ENCODE data around the gene ABHD11. TPM values are rescaled to one million over a fixed set of nuclear protein-coding genes. Genes with fewer than 3 reads are reported as not detected.
A peak's percentile ranks its signal among the peaks of the same experiment; 100 is the strongest.

The ABHD11 gene
- total and polyA plus RNA-seq, 2 experiments from 2014 or later: 18.1 to 20.8 TPM

GRCh38 chr7:73770002-73770859 lies 31.6 kb upstream of the ABHD11 start, which contains the start of gene CLDN3:
Gene CLDN3, minus strand, starts transcription at chr7:73770270. Its CDS starts 221 bp downstream, at chr7:73770049.
- Histone ChIP-seq H2AFZ (no peak within 1 kb of the TSS), H3K9me2 (ENCODE audit: insufficient read depth) (no peaks in the 10 kb centered on the region), H3K4me1 (ENCODE audit: insufficient read depth) (no peaks in the 10 kb centered on the region), H3K27ac (no peak within 1 kb of the TSS), H3K36me3 (ENCODE audit: low read depth) (no peaks in the 10 kb centered on the region), H3K79me2 (ENCODE audit: insufficient read depth) (no peaks in the 10 kb centered on the region), H3K9me3 (ENCODE audit: low read depth) (no peaks in the 10 kb centered on the region), H3K9ac (no peak within 1 kb of the TSS), H3K27me3 (replicated peaks; ENCODE audit: insufficient read depth) (peaks cover 18% of the 10 kb centered on the region), H3K4me3 (peak within 1 kb of the TSS; percentile 35; the same call in 1 of the 2 replicates), H4K20me1 (ENCODE audit: insufficient read depth) (no peaks in the 10 kb centered on the region), H3F3A (ENCODE audit: insufficient read depth) (no peaks in the 10 kb centered on the region), H3K4me2 (ENCODE audit: unreplicated experiment) (no peak within 1 kb of the TSS)
- TF ChIP-seq EZH2phosphoT487 (IDR thresholded peaks at IDR 0.05; ENCODE audit: insufficient read depth, low read depth) (no peak), EZH2 (IDR thresholded peaks at IDR 0.05; ENCODE audit: insufficient read depth, poor library complexity, severe bottlenecking) (peak; percentile 49)
- in situ Hi-C loops (cut with MboI): no loop called here
- peak; percentile 40 for DNase-seq
- 3% methylated on average over 47 to 52 of the region's 82 CpGs for WGBS, 2 experiments (ENCODE audit: low coverage in 1 of 2, low lambda C conversion rate in 2 of 2, missing lambda C conversion rate in 2 of 2)

- Histone ChIP-seq H3K4me3 (no peak overlapping the region), H3K4me1 (ENCODE audit: insufficient read depth) (no peaks in the 10 kb centered on the region), H3K4me2 (ENCODE audit: unreplicated experiment) (no peak overlapping the region), H3K27me3 (replicated peaks; ENCODE audit: insufficient read depth) (peaks cover 18% of the 10 kb centered on the region), H3K27ac (no peak overlapping the region), H3F3A (ENCODE audit: insufficient read depth) (no peaks in the 10 kb centered on the region), H3K36me3 (ENCODE audit: low read depth) (no peaks in the 10 kb centered on the region), H3K79me2 (ENCODE audit: insufficient read depth) (no peaks in the 10 kb centered on the region), H2AFZ (no peak overlapping the region), H3K9me2 (ENCODE audit: insufficient read depth) (no peaks in the 10 kb centered on the region), H3K9ac (no peak overlapping the region), H4K20me1 (ENCODE audit: insufficient read depth) (no peaks in the 10 kb centered on the region), H3K9me3 (ENCODE audit: low read depth) (no peaks in the 10 kb centered on the region)
- WGBS, 2 experiments (ENCODE audit: low coverage in 1 of 2, low lambda C conversion rate in 2 of 2, missing lambda C conversion rate in 2 of 2): 8 to 14% methylated on average over 34 to 47 of the region's 49 CpGs
- TF ChIP-seq EZH2phosphoT487 (IDR thresholded peaks at IDR 0.05; ENCODE audit: insufficient read depth, low read depth) (no peak), EZH2 (IDR thresholded peaks at IDR 0.05; ENCODE audit: insufficient read depth, poor library complexity, severe bottlenecking) (no peak)
- DNase-seq: no peak
- in situ Hi-C loops (cut with MboI): no loop called here
These were observed 30.9 kb upstream of the ABHD11 start for GRCh38 chr7:73769481-73770001.

- 26 to 27% methylated on average over 43 to 50 of the region's 53 CpGs for whole genome bisulfite sequencing, 2 experiments (ENCODE audit: low coverage in 1 of 2, low lambda C conversion rate in 2 of 2, missing lambda C conversion rate in 2 of 2)
- no peak overlapping the region for H3K27ac ChIP-seq
- no peaks in the 10 kb centered on the region for H3F3A ChIP-seq (ENCODE audit: insufficient read depth)
- peaks cover 18% of the 10 kb centered on the region for H3K27me3 ChIP-seq (replicated peaks; ENCODE audit: insufficient read depth)
- no peaks in the 10 kb centered on the region for H3K9me2 ChIP-seq (ENCODE audit: insufficient read depth)
- H3K79me2 ChIP-seq (ENCODE audit: insufficient read depth): no peaks in the 10 kb centered on the region
- H3K4me1 ChIP-seq (ENCODE audit: insufficient read depth): no peaks in the 10 kb centered on the region
- no peak overlapping the region for H3K9ac ChIP-seq
- TF ChIP-seq EZH2 (IDR thresholded peaks at IDR 0.05; ENCODE audit: insufficient read depth, poor library complexity, severe bottlenecking) (no peak), EZH2phosphoT487 (IDR thresholded peaks at IDR 0.05; ENCODE audit: insufficient read depth, low read depth) (no peak)
- H3K4me2 ChIP-seq (ENCODE audit: unreplicated experiment): no peak overlapping the region
- H3K9me3 ChIP-seq (ENCODE audit: low read depth): no peaks in the 10 kb centered on the region
- no peaks in the 10 kb centered on the region for H4K20me1 ChIP-seq (ENCODE audit: insufficient read depth)
- H3K4me3 ChIP-seq: no peak overlapping the region
- no peaks in the 10 kb centered on the region for H3K36me3 ChIP-seq (ENCODE audit: low read depth)
- in situ Hi-C loops (cut with MboI): no loop called here
- H2AFZ ChIP-seq: no peak overlapping the region
- DNase-seq: peak; percentile 7
These were observed 30.3 kb upstream of the ABHD11 start for GRCh38 chr7:73768641-73769480.

- 91 to 92% methylated on average over 17 of the region's 17 CpGs for WGBS, 2 experiments (ENCODE audit: low coverage in 1 of 2, low lambda C conversion rate in 2 of 2, missing lambda C conversion rate in 2 of 2)
- TF ChIP-seq EZH2phosphoT487 (IDR thresholded peaks at IDR 0.05; ENCODE audit: insufficient read depth, low read depth) (no peak), EZH2 (IDR thresholded peaks at IDR 0.05; ENCODE audit: insufficient read depth, poor library complexity, severe bottlenecking) (no peak)
- H3K4me2 ChIP-seq (ENCODE audit: unreplicated experiment): no peak overlapping the region
- H3F3A ChIP-seq (ENCODE audit: insufficient read depth): no peaks in the 10 kb centered on the region
- DNase-seq: no peak
- H3K4me3 ChIP-seq: no peak overlapping the region
- H3K9me2 ChIP-seq (ENCODE audit: insufficient read depth): no peaks in the 10 kb centered on the region
- H2AFZ ChIP-seq: no peak overlapping the region
- no peak overlapping the region for H3K27ac ChIP-seq
- no peaks in the 10 kb centered on the region for H3K79me2 ChIP-seq (ENCODE audit: insufficient read depth)
- H3K27me3 ChIP-seq (replicated peaks; ENCODE audit: insufficient read depth): peaks cover 18% of the 10 kb centered on the region
- H3K36me3 ChIP-seq (ENCODE audit: low read depth): no peaks in the 10 kb centered on the region
- H4K20me1 ChIP-seq (ENCODE audit: insufficient read depth): no peaks in the 10 kb centered on the region
- in situ Hi-C loops (cut with MboI): no loop called here
- H3K9ac ChIP-seq: no peak overlapping the region
- H3K9me3 ChIP-seq (ENCODE audit: low read depth): no peaks in the 10 kb centered on the region
- H3K4me1 ChIP-seq (ENCODE audit: insufficient read depth): no peaks in the 10 kb centered on the region
These were observed 28.1 kb upstream of the ABHD11 start for GRCh38 chr7:73766556-73767229.
